ENCODE measurements around the gene OVOL3.

DNA sequence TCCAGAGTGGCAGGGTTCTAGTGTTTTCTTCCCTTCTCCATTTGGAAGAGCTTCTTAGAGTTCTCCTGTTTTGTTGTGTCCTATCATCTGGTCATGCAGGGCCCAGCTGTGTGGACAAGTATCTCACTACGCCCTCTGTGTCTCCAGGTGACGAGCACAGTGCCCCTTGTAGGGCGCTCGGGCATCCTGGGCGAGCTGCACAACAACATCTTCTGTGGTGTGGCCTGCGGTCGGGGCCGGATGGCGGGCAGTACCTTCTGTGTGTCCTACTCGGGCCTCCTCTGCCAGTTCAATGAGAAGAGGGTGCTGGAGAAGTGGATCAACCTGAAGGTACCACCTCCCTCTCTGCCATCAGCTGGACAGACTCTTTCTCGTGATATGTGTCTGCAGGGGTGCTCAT, 43.3 kb upstream of the OVOL3 start:
- no peak for TF ChIP-seq POLR2AphosphoS5 (IDR thresholded peaks at IDR 0.05)
- no peak for TF ChIP-seq POLR2A (IDR thresholded peaks at IDR 0.05)
- no peak for TF ChIP-seq CTCF (IDR thresholded peaks at IDR 0.05)
- TF ChIP-seq EP300 (IDR thresholded peaks at IDR 0.05), result no peak
